Liver (tissue), 3 donors: ENCODE measurements around the gene DCAF15.

Source experiments
- ATF3 ChIP-seq: IDR thresholded peaks from 2 replicates; pipeline ENCODE4 v1.6.1; 2016; ENCODE audit warnings: antibody characterized with exemption
- CTCF ChIP-seq: fragments of 150-350 bp; IDR thresholded peaks from 2 replicates; pipeline ENCODE4 v1.5.1; 2017; ENCODE audit warnings: improper control_type of control experiment, low read depth, low read length; ENCODE audit not compliant: missing input control
- EGR1 ChIP-seq, 2 donors: IDR thresholded peaks; 2 replicates each; pipeline ENCODE4 v1.6.1; 2016 to 2018; ENCODE audit warnings: antibody characterized with exemption in 2 of 2, low read depth in 2 of 2
- GABPA ChIP-seq, 2 donors: IDR thresholded peaks in 1 of 2; conservative IDR thresholded peaks in 1 of 2; 2 replicates each; pipeline ENCODE4 v1.6.1; 2016; ENCODE audit warnings: antibody characterized with exemption in 2 of 2, mild to moderate bottlenecking in 1 of 2, moderate library complexity in 1 of 2
- HNF4G ChIP-seq: IDR thresholded peaks from 2 replicates; pipeline ENCODE4 v1.6.1; 2016; ENCODE audit warnings: antibody characterized with exemption
- JUND ChIP-seq, 2 donors: IDR thresholded peaks; 2 replicates each; pipeline ENCODE4 v1.6.1; 2016; ENCODE audit warnings: antibody characterized with exemption in 2 of 2
- MAX ChIP-seq: IDR thresholded peaks from 2 replicates; pipeline ENCODE4 v1.6.1; 2016; ENCODE audit warnings: antibody characterized with exemption
- RAD21 ChIP-seq, 2 donors: IDR thresholded peaks; 2 replicates each; pipeline ENCODE4 v1.6.1; 2016; ENCODE audit warnings: antibody characterized with exemption in 2 of 2, mild to moderate bottlenecking in 2 of 2
- REST ChIP-seq: IDR thresholded peaks from 2 replicates; pipeline ENCODE4 v1.6.1; 2016; ENCODE audit warnings: antibody characterized with exemption, mild to moderate bottlenecking
- RXRA ChIP-seq, 2 donors: IDR thresholded peaks; 2 replicates each; pipeline ENCODE4 v1.6.1; 2017 to 2018; ENCODE audit warnings: antibody characterized with exemption in 2 of 2, mild to moderate bottlenecking in 1 of 2
- SP1 ChIP-seq: IDR thresholded peaks from 2 replicates; pipeline ENCODE4 v1.6.1; 2018; ENCODE audit warnings: antibody characterized with exemption, mild to moderate bottlenecking
- TAF1 ChIP-seq: conservative IDR thresholded peaks from 2 replicates; pipeline ENCODE4 v1.6.1; 2016; ENCODE audit warnings: antibody characterized with exemption, mild to moderate bottlenecking
- YY1 ChIP-seq: IDR thresholded peaks from 2 replicates; pipeline ENCODE4 v1.6.1; 2016; ENCODE audit warnings: antibody characterized with exemption, mild to moderate bottlenecking
- ZBTB33 ChIP-seq: IDR thresholded peaks from 2 replicates; pipeline ENCODE4 v1.6.1; 2016; ENCODE audit warnings: antibody characterized with exemption
- donor health status: healthy.
- donor health status: healthy.

- TF ChIP-seq CTCF = peak; percentile 25
- peak in 1 of 2 donors; percentile 38 for TF ChIP-seq RAD21 (IDR thresholded peaks at IDR 0.05)
- no peak for TF ChIP-seq JUND (IDR thresholded peaks at IDR 0.05)
- TF ChIP-seq GABPA (IDR thresholded peaks at IDR 0.05 in 1 of 2, conservative IDR thresholded peaks at IDR 0.05 in 1 of 2) = no peak
- TF ChIP-seq REST = no peak
- TF ChIP-seq ZBTB33 = no peak
- no peak for TF ChIP-seq MAX
- no peak for TF ChIP-seq TAF1
- TF ChIP-seq RXRA (IDR thresholded peaks at IDR 0.05) = no peak
- TF ChIP-seq EGR1 (IDR thresholded peaks at IDR 0.05; ENCODE audit: low read depth in 2 of 2) = no peak
- TF ChIP-seq SP1 = no peak
- TF ChIP-seq YY1 = no peak
- no peak for TF ChIP-seq ATF3
- no peak for TF ChIP-seq HNF4G
Measured at GRCh38 chr19:13959962-13960862, 7.9 kb downstream of the DCAF15 start.
